ENCODE results near the gene ARID5B. TPM values are rescaled to one million over a fixed set of nuclear protein-coding genes. Genes with fewer than 3 reads are reported as not detected.

Gene ARID5B
- total and polyA plus RNA-seq, 2 of the 4 experiments (the other 2 are of a cell fraction), result 41.0 to 125 TPM

- ChIA-PET POLR2A (ENCODE audit: unreplicated experiment) (no interaction called here), CTCF (interaction anchor here (0.5 to 1.1 kb wide), 2 partner anchors 24 to 90 kb away, joined by 3 to 6 read pairs; no protein-coding TSS in a partner anchor)
- no peak overlapping the region for H3K4ac ChIP-seq (ENCODE audit: low read depth, low read length)
- no peak overlapping the region for H2AK5ac ChIP-seq (ENCODE audit: low read depth, low read length)
- ATAC-seq (ENCODE audit: low read depth) (no peak), DNase-seq (no peak)
- H3K9me1 ChIP-seq (ENCODE audit: insufficient read depth, low read length), result peaks cover 16% of the 10 kb centered on the region
- no CpG with 5 or more reads among the region's 3 CpGs for WGBS, 2 experiments (ENCODE audit: extremely low coverage in 2 of 2, insufficient read length in 1 of 2)
- dilution Hi-C loops (cut with HindIII; ENCODE audit: low sequenced_read_pairs, unreplicated experiment) (no loop called here), in situ Hi-C loops (cut with MboI; ENCODE audit: low sequenced_read_pairs) (no loop called here), intact Hi-C loops (cut with micrococcal nuclease) (no loop called here)
- no peak overlapping the region for H3K23ac ChIP-seq (ENCODE audit: low read depth, low read length)
- no peak overlapping the region for H3K18ac ChIP-seq (ENCODE audit: low read depth, low read length)
- no peak overlapping the region for H3K14ac ChIP-seq (replicated peaks; ENCODE audit: low read depth, low read length)
- no peak overlapping the region for H3K9ac ChIP-seq (ENCODE audit: low read depth, low read length)
- H2AK9ac ChIP-seq (replicated peaks; ENCODE audit: low read depth, low read length, poor library complexity), result no peak overlapping the region
- H3K56ac ChIP-seq (ENCODE audit: extremely low read depth, insufficient read depth, low read length), result no peak overlapping the region
- BruUV-seq (replicated peaks), result no TSS peak
- H2BK15ac ChIP-seq (ENCODE audit: low read depth, low read length), result no peak overlapping the region
- H3K4me2 ChIP-seq (ENCODE audit: low read depth, low read length), result no peak overlapping the region
- TF ChIP-seq SMC3 (IDR thresholded peaks at IDR 0.05; ENCODE audit: low read depth, low read length), result no peak
- no peak for TF ChIP-seq RAD21 (IDR thresholded peaks at IDR 0.05; ENCODE audit: low read length)
- no peak for TF ChIP-seq FOS (IDR thresholded peaks at IDR 0.05; ENCODE audit: low read depth, low read length)
- no peak for TF ChIP-seq ELK1 (IDR thresholded peaks at IDR 0.05; ENCODE audit: borderline replicate concordance, low read depth, low read length)
- TF ChIP-seq CEBPB (IDR thresholded peaks at IDR 0.05; ENCODE audit: low read depth, low read length), result no peak
- no peak for TF ChIP-seq RCOR1 (IDR thresholded peaks at IDR 0.05; ENCODE audit: insufficient replicate concordance, low read length)
- H4K20me1 ChIP-seq (ENCODE audit: insufficient read depth, low read length), result peaks cover 35% of the 10 kb centered on the region; the same call in 1 of the 2 replicates
- no peak overlapping the region for H3K4me3 ChIP-seq (ENCODE audit: insufficient read depth, low read depth, low read length)
- H4K5ac ChIP-seq (ENCODE audit: low read depth, low read length), result no peak overlapping the region
- H3K9me3 ChIP-seq (ENCODE audit: control insufficient read depth, insufficient read depth, low read length), result no peaks in the 10 kb centered on the region
- peaks cover 55 to 84% of the 10 kb centered on the region in 2 experiments for H3K79me1 ChIP-seq (ENCODE audit: low read depth in 1 of 2, low read length in 2 of 2)
- peaks cover 13% of the 10 kb centered on the region for H3K36me3 ChIP-seq (ENCODE audit: control insufficient read depth, insufficient read depth, low read length)
- no peak overlapping the region for H2BK5ac ChIP-seq (ENCODE audit: low read depth, low read length, poor library complexity, severe bottlenecking)
- no peak overlapping the region for H3K27ac ChIP-seq (ENCODE audit: insufficient read depth, low read length)
- no peak overlapping the region for H4K8ac ChIP-seq (ENCODE audit: low read depth in 2 of 2, low read length in 2 of 2)
- no peak overlapping the region for H2AFZ ChIP-seq (replicated peaks; ENCODE audit: low read length, poor library complexity)
- no peak overlapping the region for H2BK120ac ChIP-seq (ENCODE audit: low read depth, low read length)
- no peak overlapping the region for H4K91ac ChIP-seq (ENCODE audit: insufficient read depth, low read depth, low read length)
- H2BK20ac ChIP-seq (ENCODE audit: low read depth, low read length), result no peak overlapping the region
- no peaks in the 10 kb centered on the region for H3K27me3 ChIP-seq (ENCODE audit: control insufficient read depth, insufficient read depth, low read length)
- H3K4me1 ChIP-seq (ENCODE audit: control insufficient read depth, insufficient read depth, low read length), result peaks cover 11% of the 10 kb centered on the region
These were observed 104.2 kb downstream of the ARID5B start for GRCh38 chr10:62005687-62006086.
